Measurements from ENCODE around the gene RAB40C.

Gene RAB40C

GRCh38 chr16:649631-650030 lies 59.8 kb downstream of the RAB40C start:
- peak; percentile 30 for DNase-seq

- no peak for DNase-seq
These were observed 62.0 kb downstream of the RAB40C start for GRCh38 chr16:651844-652243.

GRCh38 chr16:652454-653305 lies 62.8 kb downstream of the RAB40C start:
- no peak for DNase-seq

GRCh38 chr16:654034-654433 lies 64.2 kb downstream of the RAB40C start:
- DNase-seq, result no peak

GRCh38 chr16:657487-657886 lies 67.6 kb downstream of the RAB40C start:
- DNase-seq, result no peak

- no peak for DNase-seq
These were observed 69.1 kb downstream of the RAB40C start for GRCh38 chr16:658679-659571.

GRCh38 chr16:659618-660017 lies 69.8 kb downstream of the RAB40C start:
- no peak for DNase-seq

- DNase-seq, result no peak
These were observed 70.2 kb downstream of the RAB40C start for GRCh38 chr16:660132-660458.

- peak; percentile 75 for DNase-seq
These were observed 70.8 kb downstream of the RAB40C start for GRCh38 chr16:660459-661183.

GRCh38 chr16:661184-661821 lies 71.4 kb downstream of the RAB40C start:
- DNase-seq, result no peak

GRCh38 chr16:662095-662494 lies 72.2 kb downstream of the RAB40C start:
- DNase-seq, result no peak

- no peak for DNase-seq
These were observed 72.7 kb downstream of the RAB40C start for GRCh38 chr16:662597-662996.

- no peak for DNase-seq
These were observed 76.7 kb downstream of the RAB40C start for GRCh38 chr16:666572-666971.

- DNase-seq, result no peak
These were observed 77.4 kb downstream of the RAB40C start for GRCh38 chr16:667113-667779.

- peak; percentile 95 for DNase-seq
These were observed 78.1 kb downstream of the RAB40C start, which contains the start of gene RHOT2 for GRCh38 chr16:667780-668518. RHOT2 (plus strand) TSS chr16:668132; CDS start chr16:668200, 68 bp downstream.

- DNase-seq, result no peak
These were observed 78.8 kb downstream of the RAB40C start for GRCh38 chr16:668519-669171.

GRCh38 chr16:669666-670065 lies 79.8 kb downstream of the RAB40C start:
- no peak for DNase-seq

- no peak for DNase-seq
These were observed 80.9 kb downstream of the RAB40C start for GRCh38 chr16:670485-671352.

- no peak for DNase-seq
These were observed 81.7 kb downstream of the RAB40C start for GRCh38 chr16:671353-672131.

Measured in activated CD4-positive, alpha-beta T cell treated with anti-CD3 and anti-CD28 coated beads, Interleukin-2, amount 50 U/mL, for 16 hours (primary cell).